HG03442 (cell line): ENCODE results near the gene HCLS1.
"Not testable (repeated sequence)": the region's sequence is repeated elsewhere in the genome, so short reads cannot be mapped to it uniquely, and the experiment has no call there.

Experiments
- ATAC-seq: cut with Tn5 transposase; IDR thresholded peaks from one replicate; pipeline ENCODE4 v1.9.1; 2021; ENCODE audit warnings: mild to moderate bottlenecking, moderate library complexity; ENCODE audit not compliant: unreplicated experiment

The HCLS1 gene

DNA sequence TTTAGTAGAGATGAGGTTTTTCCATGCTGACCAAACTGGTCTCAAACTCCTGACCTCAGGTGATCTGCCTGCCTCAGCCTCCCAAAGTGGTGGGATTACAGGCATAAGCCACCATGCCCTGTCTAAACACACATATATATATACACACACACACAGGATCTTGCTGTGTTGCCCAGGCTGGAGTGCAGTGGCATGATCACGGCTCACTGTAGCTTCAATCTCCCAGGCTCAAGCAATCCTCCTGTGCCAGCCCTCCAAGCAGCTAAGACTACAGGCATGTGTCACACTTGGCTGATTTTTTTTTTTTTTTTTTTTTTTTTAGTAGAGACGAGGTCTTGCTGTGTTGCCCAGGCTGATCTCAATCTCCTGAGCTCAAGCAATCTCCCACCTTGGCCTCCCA is 60.8 kb downstream of the HCLS1 start:
- ATAC-seq, result not testable (repeated sequence)

DNA sequence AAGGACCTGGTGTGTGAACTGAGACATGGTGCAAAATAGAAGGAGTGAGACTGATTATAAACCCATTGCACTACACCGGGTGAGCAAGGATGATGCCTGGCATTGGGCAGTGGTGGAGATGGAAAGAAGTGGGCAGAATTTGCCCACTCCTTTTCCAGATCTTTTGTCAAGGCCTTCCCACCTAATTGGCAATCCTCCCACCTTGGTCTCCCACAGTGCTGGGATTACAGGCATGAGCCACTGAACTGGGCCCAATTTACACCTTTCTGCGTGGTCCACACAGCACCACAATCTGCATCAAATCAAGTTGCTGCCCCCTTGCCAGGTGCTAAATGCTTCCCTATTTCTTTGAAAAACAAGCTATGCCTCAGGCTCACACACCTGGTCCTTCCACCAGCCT is 62.1 kb downstream of the HCLS1 start:
- ATAC-seq, result no peak

DNA sequence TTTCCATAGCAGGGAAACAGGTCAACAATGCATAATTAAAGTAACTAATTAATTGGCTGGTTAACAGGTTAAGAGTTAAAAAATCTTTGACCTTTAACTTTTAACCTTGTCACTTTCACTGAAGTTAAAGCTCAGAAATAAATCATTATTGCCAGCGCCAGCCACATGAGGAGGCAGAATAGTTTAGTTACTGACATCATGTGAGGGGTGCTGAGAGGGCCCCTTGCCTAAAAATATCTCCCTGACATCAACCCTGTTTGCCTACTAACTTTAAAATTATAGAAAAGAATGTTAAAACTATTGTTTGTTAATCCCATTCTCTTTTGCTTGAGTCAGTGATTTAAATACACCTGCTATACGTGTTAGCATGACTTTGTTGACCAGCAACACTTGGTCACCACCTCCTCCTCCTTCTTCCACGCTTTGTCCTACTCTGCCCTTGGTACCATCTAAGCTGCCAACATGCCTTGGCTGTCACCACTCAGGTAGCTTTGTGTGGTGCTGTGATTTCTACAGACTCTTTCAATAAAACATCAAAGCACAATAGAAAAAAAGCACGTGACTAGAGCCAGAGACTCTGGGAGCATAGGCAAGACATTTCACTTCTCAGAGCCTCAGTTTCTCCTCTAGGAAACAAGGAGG is 64.8 kb downstream of the HCLS1 start:
- no peak for ATAC-seq

DNA sequence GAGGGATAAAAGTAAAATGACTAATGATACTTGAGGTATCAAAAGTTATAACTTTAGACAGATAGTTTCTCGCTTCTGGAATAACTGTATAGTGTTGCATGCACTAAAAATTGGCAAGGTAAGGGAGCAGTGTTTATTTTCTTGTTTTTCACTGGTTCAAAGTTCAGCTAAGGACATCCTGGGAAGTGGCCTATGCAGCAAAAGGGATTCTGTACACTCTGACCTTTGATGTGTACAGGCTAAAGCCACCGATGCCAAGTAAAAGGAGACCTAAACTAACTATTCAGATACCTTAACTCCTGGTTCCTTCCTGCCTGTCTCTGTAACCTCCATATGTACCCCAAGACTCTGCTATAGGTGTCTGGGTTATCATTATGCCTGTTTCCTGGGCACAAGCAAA is 65.9 kb downstream of the HCLS1 start:
- ATAC-seq, result no peak

DNA sequence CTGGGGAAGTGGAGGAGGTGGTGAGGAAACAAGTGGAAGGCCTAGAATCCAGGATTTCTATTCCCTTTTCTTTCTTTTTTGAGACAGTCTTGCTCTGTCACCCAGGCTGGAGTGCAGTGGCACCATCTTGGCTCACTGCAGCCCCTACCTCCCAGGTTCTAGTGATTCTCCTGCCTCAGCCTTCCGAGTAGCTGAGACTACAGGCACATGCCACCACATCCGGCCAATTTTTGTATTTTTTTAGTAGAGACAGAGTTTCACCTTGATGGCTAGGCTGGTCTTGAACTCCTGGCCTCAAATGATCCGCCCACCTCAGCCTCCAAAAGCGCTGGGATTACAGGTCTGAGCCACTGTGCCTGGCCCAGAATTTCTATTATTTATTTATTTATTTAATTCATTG is 66.9 kb downstream of the HCLS1 start:
- ATAC-seq, result not testable (repeated sequence)

DNA sequence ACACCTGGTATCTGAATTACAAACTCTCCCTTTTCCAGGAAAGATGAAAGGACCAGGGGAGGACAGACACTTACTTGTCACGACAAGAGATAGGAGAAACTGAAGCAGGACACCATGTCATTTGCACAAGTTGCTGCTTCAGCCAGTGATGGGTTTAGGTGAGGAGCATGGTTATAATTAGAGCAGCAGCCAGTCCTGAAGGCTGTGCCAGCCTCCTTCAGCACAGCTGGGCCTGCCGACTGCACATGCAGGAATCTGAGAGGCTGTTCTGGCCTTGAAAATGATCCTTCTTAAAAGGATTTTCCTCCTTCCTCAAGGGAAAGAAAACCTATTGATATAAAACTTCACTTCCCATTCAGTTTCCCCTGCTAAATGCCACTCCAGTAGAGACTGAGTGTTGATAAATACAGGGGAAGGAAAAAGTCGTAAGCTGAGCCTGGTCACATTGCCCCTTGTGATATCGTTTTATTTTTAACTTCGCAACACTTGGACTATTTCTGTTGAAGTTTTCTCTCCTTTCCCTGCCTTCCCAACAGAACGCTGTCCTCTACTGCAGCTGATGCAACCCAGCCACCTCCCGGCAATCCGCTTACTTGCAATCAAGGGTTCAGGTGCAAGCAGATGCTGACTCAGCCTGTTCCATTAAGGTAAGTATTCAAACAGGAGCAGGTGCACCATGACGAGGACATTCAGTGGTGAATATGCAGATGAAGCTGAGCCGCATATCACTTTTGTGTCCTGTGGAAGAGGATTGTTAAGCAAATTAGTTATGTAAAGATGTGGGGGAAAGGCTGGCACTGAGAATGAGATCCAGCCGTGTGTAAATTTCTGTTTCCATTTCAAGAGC is 67.6 kb downstream of the HCLS1 start, which contains the start of gene FBXO40:
TSS of gene FBXO40 (plus strand) at position 524 of the 847 bp plus-strand sequence. CDS start 27,197 bp downstream, outside the sequence.
- peak; percentile 50 for ATAC-seq

DNA sequence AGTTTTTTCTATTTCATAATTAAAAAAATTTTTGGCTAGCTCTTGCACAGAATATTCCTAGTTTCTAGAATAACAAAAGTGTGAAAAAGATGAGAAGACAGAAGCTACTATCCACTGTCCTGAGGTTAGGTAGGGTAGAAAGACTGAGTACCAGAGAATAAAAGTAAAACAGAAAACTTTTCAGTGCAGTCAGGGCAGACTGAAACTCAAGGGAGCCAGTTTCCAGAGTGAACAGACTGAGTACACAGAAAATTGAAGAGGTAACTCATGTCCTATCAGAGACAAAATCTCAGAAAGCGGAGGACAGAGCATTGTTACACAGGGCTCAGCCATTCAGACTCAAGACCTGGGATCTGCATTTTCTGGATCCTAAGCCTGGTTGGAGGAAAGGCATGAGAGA is 76.3 kb downstream of the HCLS1 start:
- ATAC-seq, result no peak

DNA sequence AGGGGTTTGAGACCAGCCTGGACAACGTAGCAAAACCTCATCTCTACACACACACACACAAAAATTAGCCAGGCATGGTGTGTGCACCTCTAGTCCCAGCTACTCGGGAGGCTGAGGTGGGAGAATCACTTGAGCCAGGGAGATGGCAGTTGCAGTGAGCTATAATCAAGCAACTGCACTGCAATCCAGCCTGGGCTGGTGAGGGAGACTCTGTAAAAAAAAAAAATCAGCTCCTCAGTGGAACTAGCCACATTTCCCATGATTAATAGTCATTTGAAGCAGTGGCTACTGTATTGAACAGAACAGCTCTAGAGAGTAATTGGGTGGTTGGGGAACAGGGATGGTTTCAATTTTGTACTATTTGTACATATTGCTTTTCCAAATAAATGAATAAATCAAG is 79.0 kb downstream of the HCLS1 start:
- no peak for ATAC-seq
